OCI-LY7 (cell line): ENCODE measurements around the gene PPY.

Experiments used
- EZH2phosphoT487 ChIP-seq: fragments of 200-600 bp; sonication (generic); IDR thresholded peaks from 2 replicates; pipeline ENCODE4 v1.6.1; 2018; ENCODE audit warnings: low read depth, borderline replicate concordance, mild to moderate bottlenecking, mixed run types, antibody characterized with exemption, low read length, moderate library complexity, mixed read lengths
- TF ChIP-seq, protein P1 (sequence below): fragments of 200-600 bp; sonication (generic); conservative IDR thresholded peaks from 2 replicates; pipeline ENCODE4 v1.5.1; 2014; ENCODE audit warnings: mild to moderate bottlenecking, antibody characterized with exemption, low read length, moderate library complexity, mixed read lengths

DNA sequence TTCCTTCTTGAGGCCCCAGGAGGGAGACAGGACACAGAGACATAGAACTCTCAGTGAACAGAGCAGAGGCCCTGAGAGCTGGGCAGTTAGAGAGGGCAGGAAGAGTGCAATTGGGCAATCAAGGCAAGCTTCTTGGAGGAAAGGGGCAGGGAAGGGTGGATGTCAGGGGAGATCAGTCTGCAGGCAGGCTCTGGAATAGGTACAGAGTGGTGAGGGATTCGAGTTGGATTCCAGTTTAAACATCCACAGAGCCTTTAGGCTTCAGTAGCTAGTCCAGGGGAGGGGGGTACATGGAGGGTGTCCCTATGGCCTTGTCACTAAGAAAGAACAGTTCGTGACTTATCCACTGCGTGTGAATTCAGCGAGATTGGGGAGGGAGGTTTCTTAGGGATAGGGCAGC, 9.5 kb upstream of the PPY start:
- TF ChIP-seq, protein P1, sequence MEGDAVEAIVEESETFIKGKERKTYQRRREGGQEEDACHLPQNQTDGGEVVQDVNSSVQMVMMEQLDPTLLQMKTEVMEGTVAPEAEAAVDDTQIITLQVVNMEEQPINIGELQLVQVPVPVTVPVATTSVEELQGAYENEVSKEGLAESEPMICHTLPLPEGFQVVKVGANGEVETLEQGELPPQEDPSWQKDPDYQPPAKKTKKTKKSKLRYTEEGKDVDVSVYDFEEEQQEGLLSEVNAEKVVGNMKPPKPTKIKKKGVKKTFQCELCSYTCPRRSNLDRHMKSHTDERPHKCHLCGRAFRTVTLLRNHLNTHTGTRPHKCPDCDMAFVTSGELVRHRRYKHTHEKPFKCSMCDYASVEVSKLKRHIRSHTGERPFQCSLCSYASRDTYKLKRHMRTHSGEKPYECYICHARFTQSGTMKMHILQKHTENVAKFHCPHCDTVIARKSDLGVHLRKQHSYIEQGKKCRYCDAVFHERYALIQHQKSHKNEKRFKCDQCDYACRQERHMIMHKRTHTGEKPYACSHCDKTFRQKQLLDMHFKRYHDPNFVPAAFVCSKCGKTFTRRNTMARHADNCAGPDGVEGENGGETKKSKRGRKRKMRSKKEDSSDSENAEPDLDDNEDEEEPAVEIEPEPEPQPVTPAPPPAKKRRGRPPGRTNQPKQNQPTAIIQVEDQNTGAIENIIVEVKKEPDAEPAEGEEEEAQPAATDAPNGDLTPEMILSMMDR = no peak
- no peak for TF ChIP-seq EZH2phosphoT487
